Hippocampal formation (tissue), 2 donors: ENCODE data around the gene ELL2.
"Not testable (repeated sequence)": the region's sequence is repeated elsewhere in the genome, so short reads cannot be mapped to it uniquely, and the experiment has no call there.

ENCODE experiments used
- DNase-seq, 2 donors: peaks; one replicate each; lab custom pipeline; 2025; lab: John Stamatoyannopoulos, UW

ELL2 gene

GRCh38 chr5:95930141-95930930, 31.3 kb downstream of the ELL2 start:
- DNase-seq, result no peak

GRCh38 chr5:95928724-95929253, 32.9 kb downstream of the ELL2 start:
- DNase-seq, result no peak

GRCh38 chr5:95927927-95928723, 33.5 kb downstream of the ELL2 start:
- DNase-seq, result no peak

- DNase-seq, result not testable (repeated sequence)
Measured at GRCh38 chr5:95927300-95927699, 34.4 kb downstream of the ELL2 start.

- DNase-seq, result no peak
Measured at GRCh38 chr5:95925939-95926338, 35.7 kb downstream of the ELL2 start.

GRCh38 chr5:95925378-95925744, 36.3 kb downstream of the ELL2 start:
- no peak for DNase-seq

GRCh38 chr5:95924720-95925377, 36.8 kb downstream of the ELL2 start:
- no peak for DNase-seq

GRCh38 chr5:95923918-95924544, 37.6 kb downstream of the ELL2 start:
- no peak for DNase-seq

- DNase-seq, result no peak
Measured at GRCh38 chr5:95922798-95923197, 38.9 kb downstream of the ELL2 start.

GRCh38 chr5:95921501-95921900, 40.1 kb downstream of the ELL2 start:
- DNase-seq, result no peak

- DNase-seq, result no peak
Measured at GRCh38 chr5:95920822-95921221, 40.8 kb downstream of the ELL2 start.

GRCh38 chr5:95919658-95920057, 42.0 kb downstream of the ELL2 start:
- DNase-seq, result no peak

- DNase-seq, result no peak
Measured at GRCh38 chr5:95918421-95919006, 43.1 kb downstream of the ELL2 start.

GRCh38 chr5:95917207-95917606, 44.4 kb downstream of the ELL2 start:
- no peak for DNase-seq

GRCh38 chr5:95916687-95917085, 45.0 kb downstream of the ELL2 start:
- no peak for DNase-seq

- no peak for DNase-seq
Measured at GRCh38 chr5:95915999-95916686, 45.5 kb downstream of the ELL2 start.

GRCh38 chr5:95913663-95914062, 48.0 kb downstream of the ELL2 start:
- DNase-seq, result no peak

GRCh38 chr5:95912029-95912428, 49.6 kb downstream of the ELL2 start:
- no peak for DNase-seq

- no peak for DNase-seq
Measured at GRCh38 chr5:95910521-95910920, 51.1 kb downstream of the ELL2 start.

- no peak for DNase-seq
Measured at GRCh38 chr5:95909738-95910137, 51.9 kb downstream of the ELL2 start.

GRCh38 chr5:95908799-95909198, 52.9 kb downstream of the ELL2 start:
- no peak for DNase-seq
